ENCODE results near the gene TMEM132D. TPM values are rescaled to one million over a fixed set of nuclear protein-coding genes. Genes with fewer than 3 reads are reported as not detected.

TMEM132D gene
- total and polyA plus RNA-seq, 2 experiments from 2014 or later: 2.0 to 2.4 TPM

- Histone ChIP-seq H3K79me2 (no peaks in the 10 kb centered on the region), H3K9me3 (ENCODE audit: low read depth) (no peaks in the 10 kb centered on the region), H3K27ac (no peak overlapping the region), H3K4me2 (no peak overlapping the region), H4K20me1 (ENCODE audit: insufficient read depth, poor library complexity, severe bottlenecking) (no peaks in the 10 kb centered on the region), H3K9me2 (replicated peaks; ENCODE audit: insufficient read depth) (no peaks in the 10 kb centered on the region), H3K27me3 (no peaks in the 10 kb centered on the region), H3K36me3 (replicated peaks; ENCODE audit: insufficient read depth, low read depth) (no peaks in the 10 kb centered on the region), H3K4me3 (no peak overlapping the region), H2AFZ (no peak overlapping the region), H3K4me1 (ENCODE audit: insufficient read depth) (no peaks in the 10 kb centered on the region)
- 11% methylated on average over 6 of the region's 6 CpGs for WGBS (ENCODE audit: low lambda C conversion rate, missing lambda C conversion rate)
- DNase-seq (ENCODE audit: low spot score): no peak
- no peak for TF ChIP-seq EZH2phosphoT487 (IDR thresholded peaks at IDR 0.05; ENCODE audit: low read depth, severe bottlenecking, unreplicated experiment)
- no peak for TF ChIP-seq CTCF (IDR thresholded peaks at IDR 0.05; ENCODE audit: poor library complexity)
- TF ChIP-seq EZH2 (IDR thresholded peaks at IDR 0.05; ENCODE audit: borderline replicate concordance): no peak
These were observed 261.9 kb downstream of the TMEM132D start for GRCh38 chr12:129641926-129642325.

DNA sequence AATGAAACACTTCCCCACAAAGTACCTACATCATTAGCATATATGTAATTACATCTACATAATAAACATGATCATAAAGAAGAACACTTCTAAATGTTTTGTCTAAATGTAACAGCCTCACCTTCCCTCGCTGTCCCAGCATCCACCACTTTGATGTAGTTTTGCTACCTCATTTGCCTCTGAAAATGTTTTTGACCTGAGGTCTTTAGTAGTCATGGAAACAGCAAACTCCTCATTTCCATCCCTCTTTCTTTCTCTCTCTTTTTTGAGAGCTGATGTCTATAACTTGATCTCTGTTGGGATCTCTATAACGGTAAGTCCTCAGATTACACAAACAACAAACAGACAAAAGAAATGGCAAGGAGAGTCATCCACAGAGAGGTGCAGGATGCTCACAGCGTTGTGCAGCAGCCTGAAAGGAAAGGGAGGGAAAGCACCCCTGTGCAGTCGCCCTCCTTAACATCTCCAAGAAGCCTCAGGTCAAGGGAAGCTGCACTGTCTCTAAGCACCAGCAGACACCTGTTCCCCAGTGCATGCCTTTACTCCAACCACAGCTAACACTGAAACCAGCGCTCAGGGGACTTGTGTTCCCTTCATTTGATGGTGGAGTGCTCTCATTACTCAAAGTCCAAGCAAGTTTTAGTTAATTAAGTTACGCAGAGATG lies 268.7 kb downstream of the TMEM132D start:
- no peak overlapping the region for H2AFZ ChIP-seq
- TF ChIP-seq CTCF (IDR thresholded peaks at IDR 0.05; ENCODE audit: poor library complexity) (no peak), EZH2phosphoT487 (IDR thresholded peaks at IDR 0.05; ENCODE audit: low read depth, severe bottlenecking, unreplicated experiment) (no peak), EZH2 (IDR thresholded peaks at IDR 0.05; ENCODE audit: borderline replicate concordance) (no peak)
- no peak overlapping the region for H3K4me3 ChIP-seq
- H4K20me1 ChIP-seq (ENCODE audit: insufficient read depth, poor library complexity, severe bottlenecking): no peaks in the 10 kb centered on the region
- 46% methylated on average over 6 of the region's 6 CpGs for WGBS (ENCODE audit: low lambda C conversion rate, missing lambda C conversion rate)
- no peaks in the 10 kb centered on the region for H3K9me2 ChIP-seq (replicated peaks; ENCODE audit: insufficient read depth)
- H3K36me3 ChIP-seq (replicated peaks; ENCODE audit: insufficient read depth, low read depth): no peaks in the 10 kb centered on the region
- no peaks in the 10 kb centered on the region for H3K4me1 ChIP-seq (ENCODE audit: insufficient read depth)
- no peaks in the 10 kb centered on the region for H3K79me2 ChIP-seq
- no peak for DNase-seq (ENCODE audit: low spot score)
- H3K27me3 ChIP-seq: no peaks in the 10 kb centered on the region
- no peak overlapping the region for H3K27ac ChIP-seq
- H3K4me2 ChIP-seq: no peak overlapping the region
- H3K9me3 ChIP-seq (ENCODE audit: low read depth): no peaks in the 10 kb centered on the region

DNA sequence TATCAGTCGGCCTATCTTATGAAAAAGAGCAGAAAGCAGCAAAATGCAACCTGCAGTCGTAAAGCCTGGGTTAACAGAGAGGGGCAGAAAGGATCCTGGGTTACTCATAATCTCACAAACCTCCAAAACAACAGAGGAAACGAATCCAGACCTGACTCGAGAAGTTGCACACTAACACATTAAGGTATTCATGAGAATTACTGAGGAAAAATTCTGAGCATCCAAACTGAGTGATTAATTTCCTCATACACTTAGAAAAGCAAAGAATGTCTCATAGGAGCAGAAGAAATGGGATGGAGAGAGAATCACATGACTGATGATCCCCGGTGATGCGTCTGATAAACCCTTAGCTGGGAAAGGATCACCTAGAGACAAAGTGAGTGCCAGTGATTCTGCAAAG lies 272.5 kb downstream of the TMEM132D start:
- Histone ChIP-seq H3K4me1 (ENCODE audit: insufficient read depth) (no peaks in the 10 kb centered on the region), H3K36me3 (replicated peaks; ENCODE audit: insufficient read depth, low read depth) (no peaks in the 10 kb centered on the region), H3K27me3 (no peaks in the 10 kb centered on the region), H3K4me3 (no peak overlapping the region), H3K9me2 (replicated peaks; ENCODE audit: insufficient read depth) (no peaks in the 10 kb centered on the region), H4K20me1 (ENCODE audit: insufficient read depth, poor library complexity, severe bottlenecking) (no peaks in the 10 kb centered on the region), H3K79me2 (no peaks in the 10 kb centered on the region), H3K4me2 (no peak overlapping the region), H3K9me3 (ENCODE audit: low read depth) (no peaks in the 10 kb centered on the region), H2AFZ (no peak overlapping the region), H3K27ac (no peak overlapping the region)
- TF ChIP-seq CTCF (IDR thresholded peaks at IDR 0.05; ENCODE audit: poor library complexity) (no peak), EZH2phosphoT487 (IDR thresholded peaks at IDR 0.05; ENCODE audit: low read depth, severe bottlenecking, unreplicated experiment) (no peak), EZH2 (IDR thresholded peaks at IDR 0.05; ENCODE audit: borderline replicate concordance) (no peak)
- no peak for DNase-seq (ENCODE audit: low spot score)
- 62% methylated on average over 6 of the region's 6 CpGs for WGBS (ENCODE audit: low lambda C conversion rate, missing lambda C conversion rate)
